HG02798 (cell line): ENCODE measurements around the gene GPR132.

ENCODE experiments used
- ATAC-seq: cut with Tn5 transposase; IDR thresholded peaks from one replicate; pipeline ENCODE4 v1.9.1; 2021; ENCODE audit warnings: mild to moderate bottlenecking; ENCODE audit not compliant: unreplicated experiment, poor library complexity

Gene GPR132

GRCh38 chr14:105076296-105076804 lies 11.1 kb upstream of the GPR132 start:
- no peak for ATAC-seq

GRCh38 chr14:105075379-105076295 lies 10.4 kb upstream of the GPR132 start:
- peak; percentile 33 for ATAC-seq

GRCh38 chr14:105074601-105075053 lies 9.4 kb upstream of the GPR132 start:
- ATAC-seq = no peak

GRCh38 chr14:105073720-105074600 lies 8.7 kb upstream of the GPR132 start:
- no peak for ATAC-seq

- ATAC-seq = no peak
Observed at GRCh38 chr14:105072892-105073719, 7.9 kb upstream of the GPR132 start.

GRCh38 chr14:105072381-105072861 lies 7.2 kb upstream of the GPR132 start:
- no peak for ATAC-seq

GRCh38 chr14:105071942-105072341 lies 6.7 kb upstream of the GPR132 start:
- ATAC-seq = no peak

GRCh38 chr14:105071326-105071725 lies 6.1 kb upstream of the GPR132 start:
- ATAC-seq = no peak

- ATAC-seq = peak; percentile 7
Observed at GRCh38 chr14:105070760-105071137, 5.5 kb upstream of the GPR132 start.

- peak; percentile 46 for ATAC-seq
Observed at GRCh38 chr14:105069871-105070759, 4.9 kb upstream of the GPR132 start.

GRCh38 chr14:105069522-105069870 lies 4.3 kb upstream of the GPR132 start:
- ATAC-seq = no peak

- no peak for ATAC-seq
Observed at GRCh38 chr14:105068818-105069217, 3.6 kb upstream of the GPR132 start.

- ATAC-seq = no peak
Observed at GRCh38 chr14:105067969-105068301, 2.7 kb upstream of the GPR132 start.

GRCh38 chr14:105067140-105067968 lies 2.1 kb upstream of the GPR132 start:
- ATAC-seq = no peak

- ATAC-seq = no peak
Observed at GRCh38 chr14:105066240-105067071, 1.2 kb upstream of the GPR132 start.

- no peak for ATAC-seq
Observed at GRCh38 chr14:105064721-105065143, 498 bp downstream of the GPR132 start.

- no peak for ATAC-seq
Observed at GRCh38 chr14:105064001-105064400, 1.2 kb downstream of the GPR132 start.
